Loucy (cell line): ENCODE measurements around the gene KIF17.
"Not testable (repeated sequence)": the region's sequence is repeated elsewhere in the genome, so short reads cannot be mapped to it uniquely, and the experiment has no call there.

Experiments used
- H2AFZ ChIP-seq: fragments of 200-600 bp; sonication (generic); 2 replicates; pipeline ENCODE4 v1.6.0; 2016; ENCODE audit warnings: antibody characterized with exemption, mild to moderate bottlenecking, low read length, moderate library complexity
- H3F3A ChIP-seq: fragments of 200-600 bp; 2 replicates; pipeline ENCODE4 v1.6.0; 2016; ENCODE audit warnings: antibody characterized with exemption, low read depth, mild to moderate bottlenecking
- H3K27me3 ChIP-seq: fragments of 200-600 bp; sonication (generic); 2 replicates; pipeline ENCODE4 v1.6.1; 2014; ENCODE audit warnings: low read length, mild to moderate bottlenecking; ENCODE audit not compliant: insufficient read depth, poor library complexity, severe bottlenecking
- H3K36me3 ChIP-seq: fragments of 200-600 bp; sonication (generic); 2 replicates; pipeline ENCODE4 v1.6.1; 2016; ENCODE audit warnings: low read length; ENCODE audit not compliant: insufficient read depth
- H3K4me1 ChIP-seq: fragments of 200-600 bp; sonication (generic); 2 replicates; pipeline ENCODE4 v1.5.1; 2014; ENCODE audit warnings: low read length, mild to moderate bottlenecking; ENCODE audit not compliant: insufficient read depth, poor library complexity, severe bottlenecking
- H3K4me2 ChIP-seq: fragments of 200-600 bp; sonication (generic); 2 replicates; pipeline ENCODE4 v1.6.0; 2014; ENCODE audit warnings: antibody characterized with exemption, low read length, low read depth, mild to moderate bottlenecking; ENCODE audit not compliant: poor library complexity, severe bottlenecking
- H3K4me3 ChIP-seq: fragments of 200-600 bp; sonication (generic); 2 replicates; pipeline ENCODE4 v1.5.1; 2014; ENCODE audit warnings: low read length, mild to moderate bottlenecking, mixed read lengths; ENCODE audit not compliant: poor library complexity, severe bottlenecking
- H3K79me2 ChIP-seq: fragments of 200-600 bp; sonication (generic); 2 replicates; pipeline ENCODE4 v1.6.1; 2014; ENCODE audit warnings: low read length; ENCODE audit not compliant: insufficient read depth
- H3K9ac ChIP-seq: fragments of 200-600 bp; sonication (generic); 2 replicates; pipeline ENCODE4 v1.6.0; 2014; ENCODE audit warnings: mild to moderate bottlenecking, low read depth, low read length, moderate library complexity; ENCODE audit not compliant: poor library complexity, severe bottlenecking
- H3K9me2 ChIP-seq: fragments of 200-600 bp; sonication (generic); replicated peaks from 2 replicates; pipeline ENCODE4 v1.6.1; 2016; ENCODE audit warnings: low read depth, low read length, mixed read lengths
- H3K9me3 ChIP-seq: fragments of 200-600 bp; sonication (generic); 2 replicates; pipeline ENCODE4 v1.6.1; 2014; ENCODE audit warnings: mild to moderate bottlenecking, antibody characterized with exemption, low read length, low read depth; ENCODE audit not compliant: insufficient read depth
- H4K20me1 ChIP-seq: fragments of 200-600 bp; sonication (generic); 2 replicates; pipeline ENCODE4 v1.6.0; 2014; ENCODE audit warnings: antibody characterized with exemption, low read length, mild to moderate bottlenecking; ENCODE audit not compliant: insufficient read depth, poor library complexity, severe bottlenecking
- CTCF ChIP-seq: fragments of 200-600 bp; sonication (generic); conservative IDR thresholded peaks from 2 replicates; pipeline ENCODE4 v1.5.1; 2014; ENCODE audit warnings: mild to moderate bottlenecking, antibody characterized with exemption, low read length
- EZH2phosphoT487 ChIP-seq: fragments of 200-600 bp; IDR thresholded peaks from 2 replicates; pipeline ENCODE4 v1.6.1; 2018; ENCODE audit warnings: antibody characterized with exemption, mild to moderate bottlenecking, moderate library complexity, borderline replicate concordance

KIF17 gene

GRCh38 chr1:20719871-20720620 is 2.2 kb upstream of the KIF17 start:
- Histone ChIP-seq H3K4me3 (no peak overlapping the region), H3K9me2 (no peaks in the 10 kb centered on the region), H2AFZ (no peak overlapping the region), H3F3A (no peaks in the 10 kb centered on the region), H3K9me3 (no peaks in the 10 kb centered on the region), H3K79me2 (no peaks in the 10 kb centered on the region), H3K36me3 (no peaks in the 10 kb centered on the region), H3K27me3 (no peaks in the 10 kb centered on the region), H4K20me1 (no peaks in the 10 kb centered on the region), H3K4me1 (no peaks in the 10 kb centered on the region), H3K4me2 (no peak overlapping the region), H3K9ac (no peak overlapping the region)
- TF ChIP-seq CTCF (no peak), EZH2phosphoT487 (no peak)

GRCh38 chr1:20719261-20719660 is 1.5 kb upstream of the KIF17 start:
- no peaks in the 10 kb centered on the region for H3K36me3 ChIP-seq
- H3K9ac ChIP-seq, result no peak overlapping the region
- TF ChIP-seq CTCF, result no peak
- no peak for TF ChIP-seq EZH2phosphoT487
- H3K79me2 ChIP-seq, result no peaks in the 10 kb centered on the region
- H3F3A ChIP-seq, result no peaks in the 10 kb centered on the region
- no peak overlapping the region for H2AFZ ChIP-seq
- no peaks in the 10 kb centered on the region for H3K9me2 ChIP-seq
- no peaks in the 10 kb centered on the region for H3K27me3 ChIP-seq
- H4K20me1 ChIP-seq, result no peaks in the 10 kb centered on the region
- no peaks in the 10 kb centered on the region for H3K4me1 ChIP-seq
- no peak overlapping the region for H3K4me2 ChIP-seq
- H3K4me3 ChIP-seq, result no peak overlapping the region
- no peaks in the 10 kb centered on the region for H3K9me3 ChIP-seq

GRCh38 chr1:20718343-20718882 is 606 bp upstream of the KIF17 start:
- H2AFZ ChIP-seq, H3F3A ChIP-seq, H3K27me3 ChIP-seq, H4K20me1 ChIP-seq, H3K4me1 ChIP-seq, H3K9me3 ChIP-seq, H3K36me3 ChIP-seq, H3K79me2 ChIP-seq, H3K9me2 ChIP-seq, H3K9ac ChIP-seq: not testable (repeated sequence)
- peak overlapping the region; percentile 21 for H3K4me3 ChIP-seq
- H3K4me2 ChIP-seq, result peak overlapping the region; percentile 42

GRCh38 chr1:20716232-20716631 is 1.6 kb downstream of the KIF17 start:
- no peak overlapping the region for H2AFZ ChIP-seq

More at GRCh38 chr1:20716232-20716631, 1.6 kb downstream of the KIF17 start:
- H3K9me3 ChIP-seq, result no peaks in the 10 kb centered on the region
- no peaks in the 10 kb centered on the region for H3K79me2 ChIP-seq
- no peaks in the 10 kb centered on the region for H4K20me1 ChIP-seq
- H3K9me2 ChIP-seq, result no peaks in the 10 kb centered on the region
- no peak overlapping the region for H3K4me3 ChIP-seq
- H3K9ac ChIP-seq, result no peak overlapping the region
- H3K36me3 ChIP-seq, result no peaks in the 10 kb centered on the region
- TF ChIP-seq CTCF (no peak), EZH2phosphoT487 (no peak)
- no peaks in the 10 kb centered on the region for H3K27me3 ChIP-seq
- no peak overlapping the region for H3K4me2 ChIP-seq
- H3K4me1 ChIP-seq, result no peaks in the 10 kb centered on the region
- no peaks in the 10 kb centered on the region for H3F3A ChIP-seq
